Neural progenitor cell (in vitro differentiated cells): ENCODE measurements around the gene PATJ. TPM values are rescaled to one million over a fixed set of nuclear protein-coding genes. Genes with fewer than 3 reads are reported as not detected.
A peak's percentile ranks its signal among the peaks of the same experiment; 100 is the strongest.

Experiments used
- DNase-seq: peaks from one replicate; pipeline ENCODE4 v3.0.0-alpha.2; 2016; ENCODE audit warnings: low spot score
- H2AFZ ChIP-seq: fragments of 200-600 bp; sonication (generic); replicated peaks from 2 replicates; pipeline ENCODE4 v1.6.1; 2016; ENCODE audit warnings: antibody characterized with exemption
- H3F3A ChIP-seq: fragments of 200-600 bp; sonication (generic); 2 replicates; pipeline ENCODE4 v1.6.1; 2016; ENCODE audit warnings: antibody characterized with exemption, low read depth
- H3K27ac ChIP-seq: fragments of 200-600 bp; sonication (generic); 2 replicates; pipeline ENCODE4 v1.5.1; 2016; ENCODE audit warnings: mild to moderate bottlenecking
- H3K27me3 ChIP-seq: fragments of 200-600 bp; sonication (generic); 2 replicates; pipeline ENCODE4 v1.6.1; 2016; ENCODE audit warnings: mild to moderate bottlenecking, moderate library complexity
- H3K36me3 ChIP-seq: fragments of 200-600 bp; sonication (generic); 2 replicates; pipeline ENCODE4 v1.5.1; 2016
- H3K4me1 ChIP-seq: fragments of 200-600 bp; sonication (generic); 2 replicates; pipeline ENCODE4 v1.6.1; 2016; ENCODE audit warnings: mixed run types
- H3K4me2 ChIP-seq: fragments of 200-600 bp; sonication (generic); 2 replicates; pipeline ENCODE4 v1.6.1; 2016
- H3K4me3 ChIP-seq: fragments of 200-600 bp; sonication (generic); 2 replicates; pipeline ENCODE4 v1.5.1; 2016
- H3K79me2 ChIP-seq: fragments of 200-600 bp; sonication (generic); 2 replicates; pipeline ENCODE4 v1.6.1; 2016; ENCODE audit warnings: low read depth
- H3K9ac ChIP-seq: fragments of 200-600 bp; sonication (generic); 2 replicates; pipeline ENCODE4 v1.6.1; 2016
- H3K9me3 ChIP-seq: fragments of 200-600 bp; sonication (generic); 2 replicates; pipeline ENCODE4 v1.5.1; 2016; ENCODE audit warnings: low read depth
- H4K20me1 ChIP-seq: fragments of 200-600 bp; sonication (generic); 2 replicates; pipeline ENCODE4 v1.6.1; 2016; ENCODE audit warnings: low read depth
- H3K27ac Mint-ChIP-seq: 3 replicates; pipeline ENCODE4 v1.8.0; 2021; ENCODE audit warnings: mixed read lengths
- H3K27me3 Mint-ChIP-seq: 2 replicates; pipeline ENCODE4 v1.8.0; 2022; ENCODE audit warnings: low read depth, mild to moderate bottlenecking, inconsistent platforms, moderate library complexity, mixed read lengths; ENCODE audit not compliant: insufficient read depth
- H3K36me3 Mint-ChIP-seq: 3 replicates; pipeline ENCODE4 v1.8.0; 2021; ENCODE audit warnings: mixed read lengths
- H3K4me1 Mint-ChIP-seq: 3 replicates; pipeline ENCODE4 v1.8.0; 2021; ENCODE audit warnings: mixed read lengths
- H3K4me3 Mint-ChIP-seq: 3 replicates; pipeline ENCODE4 v1.8.0; 2021; ENCODE audit warnings: mild to moderate bottlenecking, moderate library complexity, mixed read lengths
- H3K9me3 Mint-ChIP-seq: 3 replicates; pipeline ENCODE4 v1.8.0; 2020; ENCODE audit warnings: mixed read lengths
- EZH2 ChIP-seq: fragments of 200-600 bp; sonication (generic); IDR thresholded peaks from 2 replicates; pipeline ENCODE4 v1.6.1; 2017; ENCODE audit warnings: antibody characterized with exemption, mild to moderate bottlenecking, moderate library complexity
- EZH2phosphoT487 ChIP-seq: fragments of 200-600 bp; sonication (generic); IDR thresholded peaks from 2 replicates; pipeline ENCODE4 v1.6.1; 2017; ENCODE audit warnings: antibody characterized with exemption
- total RNA-seq: library from RNA; depleted of rRNA; stranded (reverse); fragments of >200 nt; gene quantifications from 2 replicates; pipeline ENCODE4 v1.2.3, GENCODE V29; 2015; ENCODE audit warnings: low replicate concordance
- TF ChIP-seq, protein P1 (sequence below): fragments of 200-600 bp; sonication (generic); IDR thresholded peaks from 2 replicates; pipeline ENCODE4 v1.5.1; 2017; ENCODE audit warnings: antibody characterized with exemption, mild to moderate bottlenecking

Gene PATJ
- total RNA-seq, 1 donor from 2014 or later: 24.8 TPM

DNA sequence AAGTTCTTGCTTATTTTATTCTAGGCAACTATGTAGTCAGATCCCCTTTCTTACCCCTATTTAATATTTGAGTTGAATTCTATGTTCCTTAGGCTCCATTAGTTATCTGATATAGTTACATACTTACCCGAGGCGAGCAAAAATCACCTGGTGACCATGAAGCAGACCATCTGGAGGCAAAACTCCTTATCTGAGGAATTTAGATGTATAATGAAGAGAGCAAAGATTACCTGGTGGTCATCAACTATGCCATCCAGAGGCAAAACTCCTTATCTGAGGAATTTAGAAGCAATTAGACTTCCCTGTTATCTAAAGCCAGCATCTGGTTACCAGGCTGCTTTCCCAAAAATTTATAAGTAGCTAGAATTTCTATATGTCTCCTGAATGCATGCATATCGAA is 129.9 kb downstream of the PATJ start:
- Mint-ChIP-seq H3K4me1 (peaks cover 7% of the 10 kb centered on the region), H3K36me3 (peaks cover 6% of the 10 kb centered on the region), H3K27ac (no peak overlapping the region), H3K4me3 (no peak overlapping the region), H3K27me3 (no peaks in the 10 kb centered on the region), H3K9me3 (peaks cover 2% of the 10 kb centered on the region)
- Histone ChIP-seq H3K9me3 (no peaks in the 10 kb centered on the region), H3F3A (peaks cover 9% of the 10 kb centered on the region), H3K36me3 (no peaks in the 10 kb centered on the region), H3K4me2 (no peak overlapping the region), H3K79me2 (no peaks in the 10 kb centered on the region), H2AFZ (no peak overlapping the region), H3K27ac (no peak overlapping the region), H3K4me3 (no peak overlapping the region), H4K20me1 (no peaks in the 10 kb centered on the region), H3K27me3 (no peaks in the 10 kb centered on the region), H3K4me1 (peaks cover 10% of the 10 kb centered on the region), H3K9ac (no peak overlapping the region)
- TF ChIP-seq EZH2phosphoT487 (no peak), EZH2 (no peak)
- TF ChIP-seq, protein P1, sequence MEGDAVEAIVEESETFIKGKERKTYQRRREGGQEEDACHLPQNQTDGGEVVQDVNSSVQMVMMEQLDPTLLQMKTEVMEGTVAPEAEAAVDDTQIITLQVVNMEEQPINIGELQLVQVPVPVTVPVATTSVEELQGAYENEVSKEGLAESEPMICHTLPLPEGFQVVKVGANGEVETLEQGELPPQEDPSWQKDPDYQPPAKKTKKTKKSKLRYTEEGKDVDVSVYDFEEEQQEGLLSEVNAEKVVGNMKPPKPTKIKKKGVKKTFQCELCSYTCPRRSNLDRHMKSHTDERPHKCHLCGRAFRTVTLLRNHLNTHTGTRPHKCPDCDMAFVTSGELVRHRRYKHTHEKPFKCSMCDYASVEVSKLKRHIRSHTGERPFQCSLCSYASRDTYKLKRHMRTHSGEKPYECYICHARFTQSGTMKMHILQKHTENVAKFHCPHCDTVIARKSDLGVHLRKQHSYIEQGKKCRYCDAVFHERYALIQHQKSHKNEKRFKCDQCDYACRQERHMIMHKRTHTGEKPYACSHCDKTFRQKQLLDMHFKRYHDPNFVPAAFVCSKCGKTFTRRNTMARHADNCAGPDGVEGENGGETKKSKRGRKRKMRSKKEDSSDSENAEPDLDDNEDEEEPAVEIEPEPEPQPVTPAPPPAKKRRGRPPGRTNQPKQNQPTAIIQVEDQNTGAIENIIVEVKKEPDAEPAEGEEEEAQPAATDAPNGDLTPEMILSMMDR: no peak
- no peak for DNase-seq

DNA sequence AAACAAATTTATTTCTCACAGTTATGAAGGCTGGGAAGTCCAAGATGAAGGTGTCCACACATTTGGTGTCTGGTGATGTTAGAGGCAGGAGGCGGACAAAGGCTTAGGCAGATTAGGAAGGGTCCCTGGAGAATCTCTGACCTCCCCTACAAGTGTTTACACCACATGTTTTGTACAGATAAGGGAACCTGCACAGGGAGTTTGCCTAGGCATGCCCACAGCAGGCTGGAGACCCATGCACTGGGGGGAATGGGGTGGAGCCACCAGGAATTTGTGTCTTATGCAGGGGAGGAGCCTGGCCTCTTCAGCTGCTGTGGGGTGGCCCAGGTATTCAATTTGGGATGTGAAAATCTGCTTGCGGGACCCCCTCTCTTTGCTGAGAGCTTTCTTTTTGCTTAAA is 131.3 kb downstream of the PATJ start:
- no peak overlapping the region for H3K9ac ChIP-seq
- DNase-seq: no peak
- H3K36me3 ChIP-seq: no peaks in the 10 kb centered on the region
- H3K27me3 Mint-ChIP-seq: no peaks in the 10 kb centered on the region
- H3K79me2 ChIP-seq: no peaks in the 10 kb centered on the region
- peaks cover 9% of the 10 kb centered on the region for H3F3A ChIP-seq
- no peak overlapping the region for H3K27ac ChIP-seq
- H3K4me2 ChIP-seq: no peak overlapping the region
- peaks cover 2% of the 10 kb centered on the region for H3K9me3 Mint-ChIP-seq
- H4K20me1 ChIP-seq: no peaks in the 10 kb centered on the region
- no peaks in the 10 kb centered on the region for H3K9me3 ChIP-seq
- peaks cover 10% of the 10 kb centered on the region for H3K4me1 ChIP-seq
- H3K36me3 Mint-ChIP-seq: peaks cover 3% of the 10 kb centered on the region
- peaks cover 7% of the 10 kb centered on the region for H3K4me1 Mint-ChIP-seq
- H3K4me3 ChIP-seq: no peak overlapping the region
- no peaks in the 10 kb centered on the region for H3K27me3 ChIP-seq
- H3K27ac Mint-ChIP-seq: no peak overlapping the region
- no peak overlapping the region for H3K4me3 Mint-ChIP-seq
- peak overlapping the region; percentile 2 for H2AFZ ChIP-seq
- TF ChIP-seq, protein P1: no peak
- TF ChIP-seq EZH2phosphoT487 (no peak), EZH2 (no peak)

GRCh38 chr1:61873994-61874393 is 131.7 kb downstream of the PATJ start:
- H3K9me3 Mint-ChIP-seq: peaks cover 2% of the 10 kb centered on the region
- peaks cover 3% of the 10 kb centered on the region for H3K36me3 Mint-ChIP-seq
- H3K27me3 Mint-ChIP-seq: no peaks in the 10 kb centered on the region
- H3K4me1 ChIP-seq: peaks cover 10% of the 10 kb centered on the region
- no peak overlapping the region for H2AFZ ChIP-seq
- H3K79me2 ChIP-seq: no peaks in the 10 kb centered on the region
- no peak overlapping the region for H3K4me2 ChIP-seq
- peaks cover 7% of the 10 kb centered on the region for H3K4me1 Mint-ChIP-seq
- H4K20me1 ChIP-seq: no peaks in the 10 kb centered on the region
- H3K4me3 Mint-ChIP-seq: no peak overlapping the region
- no peak for DNase-seq
- no peak overlapping the region for H3K27ac ChIP-seq
- no peak for TF ChIP-seq EZH2
- TF ChIP-seq EZH2phosphoT487: no peak
- TF ChIP-seq, protein P1: no peak
- H3K4me3 ChIP-seq: no peak overlapping the region
- H3K36me3 ChIP-seq: no peaks in the 10 kb centered on the region
- peaks cover 9% of the 10 kb centered on the region for H3F3A ChIP-seq
- H3K9ac ChIP-seq: no peak overlapping the region
- H3K27ac Mint-ChIP-seq: no peak overlapping the region
- no peaks in the 10 kb centered on the region for H3K27me3 ChIP-seq
- H3K9me3 ChIP-seq: no peaks in the 10 kb centered on the region
